ENCODE measurements around the gene TMEM53.
A peak's percentile ranks its signal among the peaks of the same experiment; 100 is the strongest.

Gene TMEM53

GRCh38 chr1:44698138-44698537 is 23.9 kb upstream of the TMEM53 start:
- DNase-seq (ENCODE audit: low read depth): no peak

- DNase-seq (ENCODE audit: low read depth): no peak
These were observed 22.6 kb upstream of the TMEM53 start for GRCh38 chr1:44696789-44697345.

- no peak for DNase-seq (ENCODE audit: low read depth)
These were observed 21.8 kb upstream of the TMEM53 start for GRCh38 chr1:44696101-44696500.

GRCh38 chr1:44695671-44696070 is 21.4 kb upstream of the TMEM53 start:
- DNase-seq (ENCODE audit: low read depth): no peak

- DNase-seq (ENCODE audit: low read depth): no peak
These were observed 20.7 kb upstream of the TMEM53 start for GRCh38 chr1:44694863-44695478.

GRCh38 chr1:44693900-44694299 is 19.6 kb upstream of the TMEM53 start:
- DNase-seq (ENCODE audit: low read depth): no peak

- DNase-seq (ENCODE audit: low read depth): no peak
These were observed 18.9 kb upstream of the TMEM53 start for GRCh38 chr1:44693159-44693558.

- DNase-seq (ENCODE audit: low read depth): no peak
These were observed 15.1 kb upstream of the TMEM53 start for GRCh38 chr1:44689447-44689765.

- no peak for DNase-seq (ENCODE audit: low read depth)
These were observed 14.6 kb upstream of the TMEM53 start for GRCh38 chr1:44688760-44689446.

GRCh38 chr1:44685881-44686280 is 11.6 kb upstream of the TMEM53 start:
- peak; percentile 9 for DNase-seq (ENCODE audit: low read depth)

- DNase-seq (ENCODE audit: low read depth): no peak
These were observed 10.9 kb upstream of the TMEM53 start for GRCh38 chr1:44685218-44685617.

- no peak for DNase-seq (ENCODE audit: low read depth)
These were observed 10.2 kb upstream of the TMEM53 start for GRCh38 chr1:44684525-44684924.

GRCh38 chr1:44682883-44683265 is 8.6 kb upstream of the TMEM53 start:
- DNase-seq (ENCODE audit: low read depth): no peak

- DNase-seq (ENCODE audit: low read depth): no peak
These were observed 7.9 kb upstream of the TMEM53 start for GRCh38 chr1:44681905-44682882.

GRCh38 chr1:44679468-44679867 is 5.2 kb upstream of the TMEM53 start:
- DNase-seq (ENCODE audit: low read depth): no peak

GRCh38 chr1:44678626-44679025 is 4.3 kb upstream of the TMEM53 start:
- no peak for DNase-seq (ENCODE audit: low read depth)

- no peak for DNase-seq (ENCODE audit: low read depth)
These were observed 3.8 kb upstream of the TMEM53 start for GRCh38 chr1:44678120-44678519.

- DNase-seq (ENCODE audit: low read depth): peak; percentile 70
These were observed 3.0 kb upstream of the TMEM53 start for GRCh38 chr1:44677201-44677766.

GRCh38 chr1:44676484-44677200 is 2.4 kb upstream of the TMEM53 start:
- peak; percentile 89 for DNase-seq (ENCODE audit: low read depth)

- no peak for DNase-seq (ENCODE audit: low read depth)
These were observed 905 bp upstream of the TMEM53 start for GRCh38 chr1:44675186-44675585.

GRCh38 chr1:44673675-44674112 is 587 bp downstream of the TMEM53 start:
- no peak for DNase-seq (ENCODE audit: low read depth)

All from EH (cell line).